ENCODE results near the gene ZDHHC18.

Gene ZDHHC18

GRCh38 chr1:26826261-26827105 lies at the start of gene ZDHHC18:
ZDHHC18 (plus strand) TSS chr1:26826688; CDS start chr1:26826805, 117 bp downstream.
- peak in 3 of 4 experiments; percentile 49 to 57 (median 57) for DNase-seq (ENCODE audit: low read depth in 4 of 4, low spot score in 1 of 4)

GRCh38 chr1:26779098-26779668 lies 47.3 kb upstream of the ZDHHC18 start:
- no peak for DNase-seq (ENCODE audit: low read depth in 4 of 4, low spot score in 1 of 4)

GRCh38 chr1:26780344-26780957 lies 46.0 kb upstream of the ZDHHC18 start:
- DNase-seq (ENCODE audit: low read depth in 4 of 4, low spot score in 1 of 4) = no peak

GRCh38 chr1:26781206-26781825 lies 45.2 kb upstream of the ZDHHC18 start:
- DNase-seq (ENCODE audit: low read depth in 4 of 4, low spot score in 1 of 4) = no peak

GRCh38 chr1:26782521-26783212 lies 43.8 kb upstream of the ZDHHC18 start:
- DNase-seq (ENCODE audit: low read depth in 4 of 4, low spot score in 1 of 4) = no peak

- no peak for DNase-seq (ENCODE audit: low read depth in 4 of 4, low spot score in 1 of 4)
Measured at GRCh38 chr1:26783646-26784022, 42.9 kb upstream of the ZDHHC18 start.

GRCh38 chr1:26784023-26784871 lies 42.2 kb upstream of the ZDHHC18 start:
- DNase-seq (ENCODE audit: low read depth in 4 of 4, low spot score in 1 of 4) = no peak

GRCh38 chr1:26784886-26785285 lies 41.6 kb upstream of the ZDHHC18 start:
- DNase-seq (ENCODE audit: low read depth in 4 of 4, low spot score in 1 of 4) = no peak

GRCh38 chr1:26785611-26786436 lies 40.7 kb upstream of the ZDHHC18 start:
- no peak for DNase-seq (ENCODE audit: low read depth in 4 of 4, low spot score in 1 of 4)

- no peak for DNase-seq (ENCODE audit: low read depth in 4 of 4, low spot score in 1 of 4)
Measured at GRCh38 chr1:26786437-26787380, 39.8 kb upstream of the ZDHHC18 start.

GRCh38 chr1:26787381-26787705 lies 39.1 kb upstream of the ZDHHC18 start:
- peak; percentile 31 to 64 (median 46) for DNase-seq (ENCODE audit: low read depth in 4 of 4, low spot score in 1 of 4)

GRCh38 chr1:26787706-26788514 lies 38.6 kb upstream of the ZDHHC18 start, which contains the start of gene PIGV:
PIGV (plus strand) TSS chr1:26787950; CDS start chr1:26790816, 2,866 bp downstream.
- DNase-seq (ENCODE audit: low read depth in 4 of 4, low spot score in 1 of 4) = peak; percentile 76 to 83 (median 78)

GRCh38 chr1:26788515-26788785 lies 38.0 kb upstream of the ZDHHC18 start:
- DNase-seq (ENCODE audit: low read depth in 4 of 4, low spot score in 1 of 4) = no peak

GRCh38 chr1:26788836-26789611 lies 37.5 kb upstream of the ZDHHC18 start:
- DNase-seq (ENCODE audit: low read depth in 4 of 4, low spot score in 1 of 4) = peak; percentile 74 to 81 (median 78)

GRCh38 chr1:26789612-26789865 lies 36.9 kb upstream of the ZDHHC18 start:
- DNase-seq (ENCODE audit: low read depth in 4 of 4, low spot score in 1 of 4) = no peak

- DNase-seq (ENCODE audit: low read depth in 4 of 4, low spot score in 1 of 4) = no peak
Measured at GRCh38 chr1:26789931-26790330, 36.6 kb upstream of the ZDHHC18 start.

GRCh38 chr1:26790551-26790953 lies 35.9 kb upstream of the ZDHHC18 start:
- DNase-seq (ENCODE audit: low read depth in 4 of 4, low spot score in 1 of 4) = no peak
